Small intestine (tissue), 16 donors: Measurements from ENCODE around the gene KMT2D. TPM values are rescaled to one million over a fixed set of nuclear protein-coding genes. Genes with fewer than 3 reads are reported as not detected.
A peak's percentile ranks its signal among the peaks of the same experiment; 100 is the strongest.

ENCODE experiments used
- DNase-seq, 2 donors: peaks; one replicate each; pipeline versions ENCODE4 v3.0.0 to v3.0.0-alpha.2; 2013
- FAIRE-seq: peaks from 2 replicates; lab custom pipeline; 2012; peaks lifted over from hg19 to GRCh38; lab: Jason Lieb, UNC
- H3K27ac ChIP-seq, 3 donors: one replicate each; pipeline ENCODE4 v1.5.1; 2013; ENCODE audit warnings: low read length in 2 of 3, mild to moderate bottlenecking in 2 of 3, control low read depth in 1 of 3, inconsistent platforms in 1 of 3, low read depth in 1 of 3, moderate library complexity in 1 of 3
- H3K27me3 ChIP-seq, 3 donors: one replicate each; pipeline ENCODE4 v1.6.1; 2013; ENCODE audit warnings: low read length in 3 of 3, inconsistent platforms in 1 of 3; ENCODE audit not compliant: control insufficient read depth in 3 of 3, insufficient read depth in 3 of 3
- H3K36me3 ChIP-seq, 3 donors: one replicate each; pipeline ENCODE4 v1.6.1; 2013; ENCODE audit warnings: low read length in 3 of 3, inconsistent platforms in 1 of 3, low read depth in 1 of 3, mild to moderate bottlenecking in 1 of 3, moderate library complexity in 1 of 3; ENCODE audit not compliant: control insufficient read depth in 3 of 3, insufficient read depth in 2 of 3
- H3K4me1 ChIP-seq, 3 donors: one replicate each; pipeline ENCODE4 v1.6.1; 2013; ENCODE audit warnings: low read length in 2 of 3, inconsistent platforms in 1 of 3, low read depth in 1 of 3, mild to moderate bottlenecking in 1 of 3, moderate library complexity in 1 of 3; ENCODE audit not compliant: control insufficient read depth in 3 of 3, insufficient read depth in 2 of 3
- H3K4me3 ChIP-seq, 3 donors: one replicate each; pipeline ENCODE4 v1.5.1; 2013; ENCODE audit warnings: low read length in 3 of 3, control low read depth in 1 of 3, inconsistent platforms in 1 of 3, low read depth in 1 of 3, mild to moderate bottlenecking in 1 of 3, moderate library complexity in 1 of 3
- H3K9me3 ChIP-seq, 2 donors: one replicate each; pipeline ENCODE4 v1.6.1; 2013; ENCODE audit warnings: low read depth in 1 of 2, low read length in 1 of 2; ENCODE audit not compliant: control insufficient read depth in 2 of 2, insufficient read depth in 1 of 2
- WGBS, 3 donors: extraction: QIAGEN DNeasy Blood & Tissue Kit; methylation state at CpG; one replicate each; pipeline ENCODE4 v1.1.7; 2013; 5-methylcytosine and 5-hydroxymethylcytosine counted together
- long read RNA-seq, 10 donors: transcript quantifications; one replicate each; lab custom pipeline, GENCODE V29; 2026
- polyA plus RNA-seq, 4 donors: library from polyadenylated mRNA; stranded (reverse) in 3 of 4; unstranded in 1 of 4; fragments of 200-250 nt in 3 of 4; fragments of 120-200 nt in 1 of 4; gene quantifications; one replicate each; pipeline versions ENCODE4 v1.2.1 to v1.2.3, GENCODE V29; 2013
- donor health status: healthy with polysubstance abuse.
- donor health status: control.
- donor health status: control.
- donor health status: Bipolar disorder and iron deficiency.
- donor health status: healthy.

The KMT2D gene, protein sequence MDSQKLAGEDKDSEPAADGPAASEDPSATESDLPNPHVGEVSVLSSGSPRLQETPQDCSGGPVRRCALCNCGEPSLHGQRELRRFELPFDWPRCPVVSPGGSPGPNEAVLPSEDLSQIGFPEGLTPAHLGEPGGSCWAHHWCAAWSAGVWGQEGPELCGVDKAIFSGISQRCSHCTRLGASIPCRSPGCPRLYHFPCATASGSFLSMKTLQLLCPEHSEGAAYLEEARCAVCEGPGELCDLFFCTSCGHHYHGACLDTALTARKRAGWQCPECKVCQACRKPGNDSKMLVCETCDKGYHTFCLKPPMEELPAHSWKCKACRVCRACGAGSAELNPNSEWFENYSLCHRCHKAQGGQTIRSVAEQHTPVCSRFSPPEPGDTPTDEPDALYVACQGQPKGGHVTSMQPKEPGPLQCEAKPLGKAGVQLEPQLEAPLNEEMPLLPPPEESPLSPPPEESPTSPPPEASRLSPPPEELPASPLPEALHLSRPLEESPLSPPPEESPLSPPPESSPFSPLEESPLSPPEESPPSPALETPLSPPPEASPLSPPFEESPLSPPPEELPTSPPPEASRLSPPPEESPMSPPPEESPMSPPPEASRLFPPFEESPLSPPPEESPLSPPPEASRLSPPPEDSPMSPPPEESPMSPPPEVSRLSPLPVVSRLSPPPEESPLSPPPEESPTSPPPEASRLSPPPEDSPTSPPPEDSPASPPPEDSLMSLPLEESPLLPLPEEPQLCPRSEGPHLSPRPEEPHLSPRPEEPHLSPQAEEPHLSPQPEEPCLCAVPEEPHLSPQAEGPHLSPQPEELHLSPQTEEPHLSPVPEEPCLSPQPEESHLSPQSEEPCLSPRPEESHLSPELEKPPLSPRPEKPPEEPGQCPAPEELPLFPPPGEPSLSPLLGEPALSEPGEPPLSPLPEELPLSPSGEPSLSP (N-terminal part only)
- 10 to 100 TPM in 3 of 4 donors, 1 to 10 TPM in 1; 5.4 to 46.5 (median 22.8) TPM for polyA plus RNA-seq
- long read RNA-seq, donor 1, partial matches to known transcripts = 8 of 8 reads
- long read RNA-seq, donor 1, other reads (novel, unspliced or antisense) = 0 of 8 reads
- long read RNA-seq, donor 2 = 0 reads
- long read RNA-seq, donor 3, partial matches to known transcripts = 0 of 2 reads
- long read RNA-seq, donor 3, other reads (novel, unspliced or antisense) = 0 of 2 reads
- long read RNA-seq, donor 4 = 0 reads
- long read RNA-seq, donor 5, partial matches to known transcripts = 0 of 1 reads
- long read RNA-seq, donor 5, other reads (novel, unspliced or antisense) = 0 of 1 reads
- long read RNA-seq, donor 6 = 0 reads
- long read RNA-seq, donor 7 = 0 reads
- long read RNA-seq, donor 8 = 0 reads
- long read RNA-seq, donor 9 = 0 reads
- long read RNA-seq, donor 10, partial matches to known transcripts = 21 of 21 reads
- long read RNA-seq, donor 10, other reads (novel, unspliced or antisense) = 0 of 21 reads

GRCh38 chr12:49060237-49061156 lies at the start of gene KMT2D:
KMT2D (minus strand) TSS chr12:49060794; CDS start chr12:49055324, 5,470 bp downstream.
- DNase-seq = peak; percentile 91 to 98
- no peak for FAIRE-seq
- Histone ChIP-seq H3K27me3 (no peaks in the 10 kb centered on the region), H3K36me3 (peaks cover 0 to 14% (median 0%) of the 10 kb centered on the region in 3 donors), H3K4me1 (peaks cover 13 to 23% (median 16%) of the 10 kb centered on the region in 3 donors), H3K27ac (peak within 1 kb of the TSS; percentile 86 to 95 (median 94)), H3K9me3 (no peaks in the 10 kb centered on the region), H3K4me3 (peak within 1 kb of the TSS; percentile 91 to 99 (median 96))
- 0 to 1% (median 0%) methylated on average over 59 to 74 of the region's 74 CpGs for WGBS, 3 donors

DNA sequence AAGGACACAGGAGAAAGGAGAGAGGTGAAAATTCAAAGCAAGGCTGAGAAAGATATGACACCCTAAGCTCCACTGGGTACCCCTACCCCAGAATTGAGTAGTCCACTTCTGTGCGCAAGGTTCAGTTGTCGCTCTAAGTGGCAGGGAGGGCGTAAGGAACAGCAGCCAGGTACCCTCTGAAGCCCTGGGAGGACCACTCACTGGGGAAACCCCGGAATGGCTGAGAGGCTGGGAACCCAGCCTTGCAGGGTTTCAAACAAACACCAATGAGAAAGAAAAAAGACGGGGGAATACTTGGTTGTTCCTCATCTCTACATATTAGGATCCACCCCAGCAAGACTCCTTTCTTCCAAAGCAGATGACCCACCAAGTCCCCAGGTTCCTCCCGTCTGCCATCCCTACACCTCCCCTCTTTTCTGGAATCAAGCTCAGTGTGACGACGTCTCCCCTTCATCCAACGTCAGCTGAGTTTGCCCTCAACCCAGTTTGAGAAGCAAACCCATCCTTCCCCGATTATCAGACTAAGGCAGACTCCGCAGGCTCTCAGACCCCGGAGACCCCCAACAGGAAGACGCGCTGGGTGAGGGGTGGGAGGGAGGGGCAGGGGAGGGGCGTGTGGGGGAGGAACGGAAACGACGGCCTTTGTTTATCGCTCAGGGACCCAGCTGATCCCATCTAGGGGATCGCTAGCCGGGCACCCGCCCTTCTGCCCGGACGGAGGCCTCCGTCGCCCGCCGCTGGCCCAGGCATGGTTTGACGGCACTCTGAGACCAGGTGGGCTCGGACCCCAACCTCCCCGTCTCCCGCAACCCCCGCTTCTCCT lies 49.3 kb upstream of the KMT2D start:
- peak overlapping the region; percentile 89 to 96 (median 95) for H3K4me3 ChIP-seq
- WGBS, 3 donors = 3 to 6% (median 4%) methylated on average over 29 to 33 of the region's 33 CpGs
- H3K27me3 ChIP-seq = no peaks in the 10 kb centered on the region
- H3K4me1 ChIP-seq = peaks cover 2 to 27% (median 8%) of the 10 kb centered on the region in 3 donors
- FAIRE-seq (no peak), DNase-seq (peak in 1 of 2 donors; percentile 50)
- peak overlapping the region; percentile 89 to 99 (median 98) for H3K27ac ChIP-seq
- no peaks in the 10 kb centered on the region for H3K9me3 ChIP-seq
- H3K36me3 ChIP-seq = peaks cover 0 to 20% (median 15%) of the 10 kb centered on the region in 3 donors

- Histone ChIP-seq H3K36me3 (peaks cover 0 to 27% (median 18%) of the 10 kb centered on the region in 3 donors), H3K4me1 (peaks cover 2 to 27% (median 8%) of the 10 kb centered on the region in 3 donors), H3K27me3 (no peaks in the 10 kb centered on the region), H3K9me3 (no peaks in the 10 kb centered on the region), H3K4me3 (peak overlapping the region in 2 of 3 donors; percentile 89 to 96), H3K27ac (peak overlapping the region; percentile 77 to 99 (median 98))
- FAIRE-seq (no peak), DNase-seq (peak; percentile 90 to 92)
- 14 to 29% (median 22%) methylated on average over 4 of the region's 4 CpGs for WGBS, 3 donors
Observed at GRCh38 chr12:49108958-49109404, 48.4 kb upstream of the KMT2D start.

DNA sequence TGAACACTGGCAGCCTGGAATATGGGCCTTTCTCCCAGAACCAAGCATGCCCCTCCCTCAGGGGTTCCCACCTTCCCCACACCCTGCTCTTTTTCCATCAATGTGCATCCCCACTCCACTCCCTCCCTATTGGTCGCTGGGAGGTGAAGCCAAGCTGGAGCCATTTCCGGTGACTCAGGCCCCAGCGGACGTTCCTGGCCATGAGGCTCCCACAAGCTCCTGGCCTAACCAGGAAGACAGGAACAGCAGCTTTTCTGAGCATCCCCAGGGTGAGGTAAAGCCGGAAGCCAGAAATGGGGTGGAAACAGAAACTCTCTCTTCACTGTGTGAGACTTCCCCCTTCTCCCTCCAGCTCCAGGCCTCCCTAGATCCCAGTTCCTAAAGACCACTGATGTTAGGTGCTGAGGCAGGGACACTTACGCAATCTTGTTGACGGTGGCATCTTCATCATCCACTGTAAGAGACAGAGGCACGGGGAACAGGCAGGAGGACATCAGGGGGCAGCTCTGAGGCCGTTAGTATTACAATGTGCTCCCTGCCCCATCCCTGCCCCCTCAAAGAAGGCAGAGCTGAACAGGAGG lies 45.0 kb upstream of the KMT2D start:
- H3K9me3 ChIP-seq = no peaks in the 10 kb centered on the region
- H3K27me3 ChIP-seq = no peaks in the 10 kb centered on the region
- FAIRE-seq (no peak), DNase-seq (no peak)
- peaks cover 2 to 27% (median 8%) of the 10 kb centered on the region in 3 donors for H3K4me1 ChIP-seq
- peaks cover 7 to 59% (median 34%) of the 10 kb centered on the region in 3 donors for H3K36me3 ChIP-seq
- peak overlapping the region in 1 of 3 donors; percentile 52 for H3K27ac ChIP-seq
- no peak overlapping the region for H3K4me3 ChIP-seq
- WGBS, 3 donors = 79 to 91% (median 88%) methylated on average over 9 of the region's 9 CpGs

DNA sequence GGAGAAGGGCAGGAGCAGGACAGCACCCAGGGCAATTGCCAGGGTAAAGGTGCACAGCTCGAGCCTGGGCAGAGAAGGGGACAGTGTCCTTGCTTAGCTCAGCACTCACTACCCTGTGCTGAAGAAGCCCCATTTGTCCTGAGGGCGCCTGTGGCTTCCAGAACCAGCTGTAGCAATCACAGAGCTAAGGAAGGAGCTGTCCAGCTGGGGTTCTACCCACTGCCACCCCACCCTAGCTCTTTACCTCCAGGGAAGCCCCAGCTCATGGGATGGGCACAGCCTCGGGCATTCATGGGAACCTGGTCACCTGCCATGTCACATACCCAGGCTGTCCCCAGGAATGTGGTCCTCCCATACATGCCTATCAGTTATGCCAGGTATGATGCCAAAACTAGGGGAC lies 44.2 kb upstream of the KMT2D start:
- no peaks in the 10 kb centered on the region for H3K27me3 ChIP-seq
- no peaks in the 10 kb centered on the region for H3K9me3 ChIP-seq
- peaks cover 7 to 64% (median 40%) of the 10 kb centered on the region in 3 donors for H3K36me3 ChIP-seq
- H3K4me1 ChIP-seq = peaks cover 2 to 27% (median 8%) of the 10 kb centered on the region in 3 donors
- no peak for DNase-seq
- FAIRE-seq = no peak
- no peak overlapping the region for H3K27ac ChIP-seq
- no peak overlapping the region for H3K4me3 ChIP-seq
- 56 to 81% (median 69%) methylated on average over 3 of the region's 3 CpGs for WGBS, 3 donors

DNA sequence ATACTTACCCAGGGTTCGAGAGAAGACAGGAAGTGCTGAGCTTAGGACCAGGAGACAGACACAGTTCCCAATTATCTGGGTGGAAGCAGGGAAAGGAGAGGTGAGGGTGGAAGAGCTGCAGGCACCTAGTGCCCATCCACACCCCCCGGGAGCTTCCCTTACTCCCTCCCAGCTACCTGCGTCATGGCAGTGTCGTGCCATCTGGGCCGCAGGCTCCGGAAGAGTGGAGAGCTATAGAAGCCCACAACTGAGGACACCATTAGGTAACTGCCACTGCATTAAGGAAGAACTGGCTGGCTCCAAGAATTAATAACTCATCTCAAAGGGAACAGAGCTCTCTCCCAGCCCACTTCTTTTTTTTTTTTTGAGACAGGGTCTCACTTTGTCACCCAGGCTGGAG lies 39.8 kb upstream of the KMT2D start:
- H3K27ac ChIP-seq = no peak overlapping the region
- WGBS, 3 donors = 94 to 97% (median 94%) methylated on average over 6 of the region's 6 CpGs
- no peaks in the 10 kb centered on the region for H3K9me3 ChIP-seq
- peaks cover 0 to under 1% (median 0%) of the 10 kb centered on the region in 3 donors for H3K4me1 ChIP-seq
- H3K36me3 ChIP-seq = peaks cover 12 to 83% (median 32%) of the 10 kb centered on the region in 3 donors
- H3K4me3 ChIP-seq = no peak overlapping the region
- no peak for FAIRE-seq
- peaks cover 0 to 1% (median 0%) of the 10 kb centered on the region in 3 donors for H3K27me3 ChIP-seq
- DNase-seq = no peak
